ENCODE measurements around the gene FRMD6. TPM values are rescaled to one million over a fixed set of nuclear protein-coding genes. Genes with fewer than 3 reads are reported as not detected.

Gene FRMD6
- total RNA-seq, 1 experiment from 2014 or later, result 40.7 TPM

- H3K9me3 ChIP-seq (ENCODE audit: control insufficient read depth, insufficient read depth, low read depth, low read length), result no peaks in the 10 kb centered on the region
- CTCF ChIA-PET, result no interaction called here
Observed at GRCh38 chr14:51684760-51685159, 33.0 kb downstream of the FRMD6 start.

DNA sequence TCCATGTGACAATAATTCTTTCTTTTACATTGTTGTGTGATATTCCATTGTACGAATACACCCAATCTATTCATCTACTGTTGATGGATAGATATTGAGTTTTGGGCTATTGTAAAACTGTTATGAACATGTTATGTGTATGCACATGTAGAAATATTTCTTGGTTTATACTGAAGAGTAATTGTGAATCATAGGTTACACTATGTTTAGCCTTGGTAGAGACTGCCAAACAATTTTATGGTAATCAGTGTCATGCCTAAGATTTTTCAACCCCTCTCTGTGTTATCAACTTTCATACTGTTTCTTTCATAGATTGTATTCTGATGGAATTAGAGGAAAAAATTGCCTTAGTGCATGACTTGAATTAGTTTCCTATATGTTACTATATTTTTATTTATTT is 39.5 kb downstream of the FRMD6 start:
- H3K9me3 ChIP-seq (ENCODE audit: control insufficient read depth, insufficient read depth, low read depth, low read length), result no peaks in the 10 kb centered on the region
- CTCF ChIA-PET, result no interaction called here
- H3K4me3 ChIP-seq (ENCODE audit: low read depth in 2 of 2, low read length in 2 of 2), result no peak overlapping the region
- POLR2A ChIA-PET, result no interaction called here
- in situ Hi-C loops (cut with HindIII; ENCODE audit: low pct_unique_long_range_greater_than_20kb, low sequenced_read_pairs) (no loop called here), intact Hi-C loops (cut with micrococcal nuclease; ENCODE audit: unreplicated experiment) (no loop called here)
- BruUV-seq (replicated peaks), result no TSS peak
- no peak for TF ChIP-seq REST (IDR thresholded peaks at IDR 0.05; ENCODE audit: insufficient read depth in 1 of 2, low read depth in 2 of 2, low read length in 1 of 2)
- no peaks in the 10 kb centered on the region for H3K4me1 ChIP-seq (ENCODE audit: control insufficient read depth, insufficient read depth, low read length)
- ATAC-seq, result no peak
- no peaks in the 10 kb centered on the region; the same call in 1 of the 2 replicates for H3K36me3 ChIP-seq (ENCODE audit: control insufficient read depth, insufficient read depth, low read length)
- DNase-seq (ENCODE audit: low read depth, low spot score), result no peak
- H3K27me3 ChIP-seq (ENCODE audit: control insufficient read depth, insufficient read depth, low read length), result no peaks in the 10 kb centered on the region
- H3K27ac ChIP-seq (ENCODE audit: low read length), result no peak overlapping the region

More at GRCh38 chr14:51684760-51685159, 33.0 kb downstream of the FRMD6 start:
- Histone ChIP-seq H3K4me1 (ENCODE audit: control insufficient read depth, insufficient read depth, low read length) (peaks cover 4% of the 10 kb centered on the region; the same call in 1 of the 2 replicates), H3K4me3 (ENCODE audit: low read depth in 2 of 2, low read length in 2 of 2) (no peak overlapping the region), H3K27me3 (ENCODE audit: control insufficient read depth, insufficient read depth, low read length) (no peaks in the 10 kb centered on the region), H3K27ac (ENCODE audit: low read length) (no peak overlapping the region), H3K36me3 (ENCODE audit: control insufficient read depth, insufficient read depth, low read length) (no peaks in the 10 kb centered on the region)
- in situ Hi-C loops (cut with HindIII; ENCODE audit: low pct_unique_long_range_greater_than_20kb, low sequenced_read_pairs), result no loop called here
- DNase-seq (ENCODE audit: low read depth, low spot score), result no peak
- TF ChIP-seq TCF7L2 (IDR thresholded peaks at IDR 0.05; ENCODE audit: low read depth, low read length), result no peak
- TF ChIP-seq REST (IDR thresholded peaks at IDR 0.05; ENCODE audit: insufficient read depth in 1 of 2, low read depth in 2 of 2, low read length in 1 of 2), result no peak
- no peak for TF ChIP-seq CTCF (IDR thresholded peaks at IDR 0.05)
- no peak for TF ChIP-seq SIN3A (IDR thresholded peaks at IDR 0.05; ENCODE audit: borderline replicate concordance, insufficient read depth, low read depth, low read length)
- ATAC-seq, result no peak
- BruUV-seq (replicated peaks), result no TSS peak
- POLR2A ChIA-PET, result no interaction called here
- intact Hi-C loops (cut with micrococcal nuclease; ENCODE audit: unreplicated experiment), result no loop called here

All from Panc1 (cell line).